ENCODE measurements around the gene PDGFRA. TPM values are rescaled to one million over a fixed set of nuclear protein-coding genes. Genes with fewer than 3 reads are reported as not detected.

Gene PDGFRA
- total RNA-seq, 1 experiment from 2014 or later: 6.8 TPM

- DNase-seq: no peak
- H3K4me1 Mint-ChIP-seq: no peaks in the 10 kb centered on the region
These were observed 79.0 kb downstream of the PDGFRA start for GRCh38 chr4:54308110-54308509.

More at GRCh38 chr4:54308110-54308509, 79.0 kb downstream of the PDGFRA start:
- no peak overlapping the region for H2BK120ac ChIP-seq (ENCODE audit: low read depth, low read length, poor library complexity, severe bottlenecking)
- no peak overlapping the region for H3K18ac ChIP-seq (ENCODE audit: insufficient read length, low read depth, low read length)
- no peak overlapping the region for H3K23ac ChIP-seq (ENCODE audit: insufficient read length, low read depth, low read length)
- no peak overlapping the region for H3K4ac ChIP-seq (ENCODE audit: low read depth, low read length)
- H3T11ph ChIP-seq (ENCODE audit: low read length): no peak overlapping the region
- H3K4me1 ChIP-seq (ENCODE audit: insufficient read depth, low read length): no peaks in the 10 kb centered on the region
- H2BK15ac ChIP-seq (ENCODE audit: low read depth, low read length): no peak overlapping the region
- H2BK12ac ChIP-seq (ENCODE audit: insufficient read length, low read depth, low read length): no peak overlapping the region
- no peak overlapping the region for H3K27ac Mint-ChIP-seq
- H4K5ac ChIP-seq (ENCODE audit: insufficient read length, low read depth, low read length): no peak overlapping the region
- no peak overlapping the region for H3K4me2 ChIP-seq (ENCODE audit: insufficient read depth, insufficient read length, low read length)
- peaks cover 3 to 29% (median 6%) of the 10 kb centered on the region in 3 experiments for H3K36me3 Mint-ChIP-seq (ENCODE audit: insufficient read depth in 1 of 3, low read depth in 3 of 3)
- H2BK20ac ChIP-seq (ENCODE audit: low read depth, low read length, poor library complexity, severe bottlenecking): no peak overlapping the region
- H3K9me3 Mint-ChIP-seq: peaks cover 28 to 30% of the 10 kb centered on the region in 2 experiments
- H4K91ac ChIP-seq (ENCODE audit: insufficient read length, low read depth, low read length): no peak overlapping the region
- H3K56ac ChIP-seq (ENCODE audit: insufficient read length, low read depth, low read length): no peak overlapping the region
- peaks cover 3% of the 10 kb centered on the region; the same call in 1 of the 2 replicates for H3K27me3 Mint-ChIP-seq (ENCODE audit: low read depth)
- H3K4me3 Mint-ChIP-seq: no peak overlapping the region
- H2AFZ ChIP-seq (ENCODE audit: low read length): no peak overlapping the region
- no peaks in the 10 kb centered on the region for H3K23me2 ChIP-seq (ENCODE audit: insufficient read length, low read depth, low read length, poor library complexity, severe bottlenecking)
- H3K79me2 ChIP-seq (ENCODE audit: insufficient read depth, low read length): no peaks in the 10 kb centered on the region
- H2BK5ac ChIP-seq (ENCODE audit: insufficient read length, low read length): no peak overlapping the region
- H4K20me1 ChIP-seq (ENCODE audit: control insufficient read depth, insufficient read depth, insufficient read length): no peaks in the 10 kb centered on the region
- H3K27ac ChIP-seq (ENCODE audit: insufficient read length, low read depth, low read length): no peak overlapping the region
- H2AK5ac ChIP-seq (ENCODE audit: insufficient read length, low read length): no peak overlapping the region
- H3K79me1 ChIP-seq (ENCODE audit: insufficient read depth, low read depth, low read length, poor library complexity, severe bottlenecking): no peaks in the 10 kb centered on the region
- no peak overlapping the region for H3K9ac ChIP-seq (ENCODE audit: extremely low read depth, insufficient read length, low read length)
- H3K14ac ChIP-seq (ENCODE audit: insufficient read depth, low read length): no peak overlapping the region
- no peak overlapping the region for H4K8ac ChIP-seq (replicated peaks; ENCODE audit: insufficient read length, low read depth, low read length)
- no CpG with 5 or more reads among the region's 2 CpGs for WGBS (ENCODE audit: extremely low coverage, insufficient read length, low lambda C conversion rate)
- TF ChIP-seq, protein P1, sequence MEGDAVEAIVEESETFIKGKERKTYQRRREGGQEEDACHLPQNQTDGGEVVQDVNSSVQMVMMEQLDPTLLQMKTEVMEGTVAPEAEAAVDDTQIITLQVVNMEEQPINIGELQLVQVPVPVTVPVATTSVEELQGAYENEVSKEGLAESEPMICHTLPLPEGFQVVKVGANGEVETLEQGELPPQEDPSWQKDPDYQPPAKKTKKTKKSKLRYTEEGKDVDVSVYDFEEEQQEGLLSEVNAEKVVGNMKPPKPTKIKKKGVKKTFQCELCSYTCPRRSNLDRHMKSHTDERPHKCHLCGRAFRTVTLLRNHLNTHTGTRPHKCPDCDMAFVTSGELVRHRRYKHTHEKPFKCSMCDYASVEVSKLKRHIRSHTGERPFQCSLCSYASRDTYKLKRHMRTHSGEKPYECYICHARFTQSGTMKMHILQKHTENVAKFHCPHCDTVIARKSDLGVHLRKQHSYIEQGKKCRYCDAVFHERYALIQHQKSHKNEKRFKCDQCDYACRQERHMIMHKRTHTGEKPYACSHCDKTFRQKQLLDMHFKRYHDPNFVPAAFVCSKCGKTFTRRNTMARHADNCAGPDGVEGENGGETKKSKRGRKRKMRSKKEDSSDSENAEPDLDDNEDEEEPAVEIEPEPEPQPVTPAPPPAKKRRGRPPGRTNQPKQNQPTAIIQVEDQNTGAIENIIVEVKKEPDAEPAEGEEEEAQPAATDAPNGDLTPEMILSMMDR (conservative IDR thresholded peaks at IDR 0.05): no peak
- H3K9me3 ChIP-seq (ENCODE audit: control insufficient read depth, low read depth, low read length): no peaks in the 10 kb centered on the region
- H3K27me3 ChIP-seq (ENCODE audit: insufficient read depth, low read length): no peaks in the 10 kb centered on the region
